GM19035 (cell line): ENCODE measurements around the gene CLIP4.

Experiments used
- ATAC-seq: cut with Tn5 transposase; IDR thresholded peaks from one replicate; pipeline ENCODE4 v1.9.1; 2021; ENCODE audit not compliant: unreplicated experiment

Gene CLIP4

GRCh38 chr2:29129586-29130281, 14.5 kb downstream of the CLIP4 start:
- ATAC-seq = no peak

GRCh38 chr2:29130295-29130694, 15.1 kb downstream of the CLIP4 start:
- ATAC-seq = peak; percentile 62

- no peak for ATAC-seq
Observed at GRCh38 chr2:29134933-29135332, 19.7 kb downstream of the CLIP4 start.

GRCh38 chr2:29139152-29139551, 23.9 kb downstream of the CLIP4 start:
- ATAC-seq = no peak

- no peak for ATAC-seq
Observed at GRCh38 chr2:29139731-29140130, 24.5 kb downstream of the CLIP4 start.

GRCh38 chr2:29143657-29144056, 28.4 kb downstream of the CLIP4 start:
- ATAC-seq = no peak

GRCh38 chr2:29146197-29146596, 31.0 kb downstream of the CLIP4 start:
- ATAC-seq = no peak

GRCh38 chr2:29147963-29148362, 32.7 kb downstream of the CLIP4 start:
- ATAC-seq = no peak

- ATAC-seq = no peak
Observed at GRCh38 chr2:29154610-29155009, 39.4 kb downstream of the CLIP4 start.

- ATAC-seq = no peak
Observed at GRCh38 chr2:29155578-29155977, 40.4 kb downstream of the CLIP4 start.

GRCh38 chr2:29157131-29157530, 41.9 kb downstream of the CLIP4 start:
- ATAC-seq = no peak

GRCh38 chr2:29159125-29159524, 43.9 kb downstream of the CLIP4 start:
- ATAC-seq = no peak

- ATAC-seq = no peak
Observed at GRCh38 chr2:29160184-29160583, 45.0 kb downstream of the CLIP4 start.

- ATAC-seq = no peak
Observed at GRCh38 chr2:29162204-29162928, 47.2 kb downstream of the CLIP4 start.

- ATAC-seq = no peak
Observed at GRCh38 chr2:29164091-29164846, 49.1 kb downstream of the CLIP4 start.

GRCh38 chr2:29165362-29166241, 50.4 kb downstream of the CLIP4 start:
- no peak for ATAC-seq

GRCh38 chr2:29166242-29167039, 51.2 kb downstream of the CLIP4 start:
- no peak for ATAC-seq

GRCh38 chr2:29174937-29175336, 59.7 kb downstream of the CLIP4 start:
- ATAC-seq = no peak

- ATAC-seq = no peak
Observed at GRCh38 chr2:29175338-29175737, 60.1 kb downstream of the CLIP4 start.

- no peak for ATAC-seq
Observed at GRCh38 chr2:29182334-29182733, 67.1 kb downstream of the CLIP4 start.
